ENCODE measurements around the gene TRAF2. TPM values are rescaled to one million over a fixed set of nuclear protein-coding genes. Genes with fewer than 3 reads are reported as not detected.

TRAF2 gene
- total and polyA plus RNA-seq, 2 of the 4 experiments (the other 2 are of a cell fraction): 6.6 to 12.0 TPM

DNA sequence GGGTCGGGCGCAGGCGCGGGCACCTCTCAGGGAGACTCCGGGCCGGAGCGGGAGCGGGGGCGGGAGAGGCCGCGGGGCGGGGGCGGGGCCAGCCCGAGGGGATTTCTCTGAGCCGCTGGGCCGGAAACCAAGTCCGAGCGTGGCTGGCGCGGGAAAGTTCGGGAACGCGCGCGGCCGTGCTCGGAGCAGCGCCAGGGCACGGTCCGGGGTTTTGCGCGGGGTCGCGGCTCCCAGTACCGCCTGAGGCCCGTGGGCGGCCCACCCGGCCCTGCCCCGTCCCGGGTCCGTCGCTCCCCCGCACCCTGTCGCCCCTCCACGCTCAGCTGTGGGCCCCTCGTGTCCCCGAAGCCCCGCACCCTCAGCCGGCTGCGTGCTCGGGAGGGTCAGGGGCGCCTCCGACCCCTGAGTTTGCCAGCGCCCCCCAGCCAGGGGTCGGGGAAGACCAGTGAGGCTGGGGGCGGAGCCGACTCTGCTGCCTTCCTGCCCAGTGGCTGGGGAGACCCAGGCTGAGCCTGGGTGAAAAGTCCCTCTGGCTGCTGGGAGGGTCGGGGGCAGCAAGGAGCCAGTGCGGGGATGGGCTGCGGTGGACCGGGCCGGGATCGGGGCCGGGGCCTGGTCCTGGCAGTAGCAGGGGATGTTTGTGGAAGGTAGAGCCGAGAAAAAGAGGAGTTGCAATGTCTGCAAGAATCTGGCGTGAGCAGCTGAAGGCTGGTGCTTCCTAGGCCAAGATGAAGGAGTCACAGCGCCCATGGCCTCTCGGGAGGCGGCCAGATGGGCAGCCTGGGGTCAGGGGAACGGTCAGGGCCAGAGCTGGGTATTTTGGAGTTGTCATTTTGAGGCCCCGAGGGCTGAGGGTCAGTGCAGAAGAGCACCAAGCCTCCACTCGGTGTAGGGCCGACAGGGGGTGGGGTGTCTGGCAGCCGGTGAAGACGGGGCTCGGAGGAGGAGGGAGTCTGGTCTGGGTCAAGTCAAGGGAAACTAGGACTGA, 588 bp downstream of the TRAF2 start:
- CTCF ChIA-PET: interaction anchor here (0.6 kb wide), 1 partner anchor 17 kb away, joined by 3 read pairs; no protein-coding TSS in a partner anchor
- peak overlapping the region; percentile 69; the same call in 1 of the 2 replicates for H2AK5ac ChIP-seq (ENCODE audit: low read depth, low read length)
- TF ChIP-seq POLR2A (IDR thresholded peaks at IDR 0.05; ENCODE audit: low read depth, low read length): no peak
- no peak for TF ChIP-seq RAD21 (IDR thresholded peaks at IDR 0.05; ENCODE audit: low read length)
- no peak for TF ChIP-seq NFE2L2 (IDR thresholded peaks at IDR 0.05; ENCODE audit: low read depth, low read length)
- TF ChIP-seq RCOR1 (IDR thresholded peaks at IDR 0.05; ENCODE audit: insufficient replicate concordance, low read length): no peak
- TF ChIP-seq BHLHE40 (IDR thresholded peaks at IDR 0.05; ENCODE audit: low read depth, low read length): no peak
- TF ChIP-seq MAZ (IDR thresholded peaks at IDR 0.05; ENCODE audit: borderline replicate concordance, low read depth, low read length): no peak
- no peak for TF ChIP-seq SMC3 (IDR thresholded peaks at IDR 0.05; ENCODE audit: low read depth, low read length)
- TF ChIP-seq, protein P1, sequence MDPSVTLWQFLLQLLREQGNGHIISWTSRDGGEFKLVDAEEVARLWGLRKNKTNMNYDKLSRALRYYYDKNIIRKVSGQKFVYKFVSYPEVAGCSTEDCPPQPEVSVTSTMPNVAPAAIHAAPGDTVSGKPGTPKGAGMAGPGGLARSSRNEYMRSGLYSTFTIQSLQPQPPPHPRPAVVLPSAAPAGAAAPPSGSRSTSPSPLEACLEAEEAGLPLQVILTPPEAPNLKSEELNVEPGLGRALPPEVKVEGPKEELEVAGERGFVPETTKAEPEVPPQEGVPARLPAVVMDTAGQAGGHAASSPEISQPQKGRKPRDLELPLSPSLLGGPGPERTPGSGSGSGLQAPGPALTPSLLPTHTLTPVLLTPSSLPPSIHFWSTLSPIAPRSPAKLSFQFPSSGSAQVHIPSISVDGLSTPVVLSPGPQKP (IDR thresholded peaks at IDR 0.05; ENCODE audit: borderline replicate concordance, low read depth, low read length): no peak
- TF ChIP-seq, protein P2, sequence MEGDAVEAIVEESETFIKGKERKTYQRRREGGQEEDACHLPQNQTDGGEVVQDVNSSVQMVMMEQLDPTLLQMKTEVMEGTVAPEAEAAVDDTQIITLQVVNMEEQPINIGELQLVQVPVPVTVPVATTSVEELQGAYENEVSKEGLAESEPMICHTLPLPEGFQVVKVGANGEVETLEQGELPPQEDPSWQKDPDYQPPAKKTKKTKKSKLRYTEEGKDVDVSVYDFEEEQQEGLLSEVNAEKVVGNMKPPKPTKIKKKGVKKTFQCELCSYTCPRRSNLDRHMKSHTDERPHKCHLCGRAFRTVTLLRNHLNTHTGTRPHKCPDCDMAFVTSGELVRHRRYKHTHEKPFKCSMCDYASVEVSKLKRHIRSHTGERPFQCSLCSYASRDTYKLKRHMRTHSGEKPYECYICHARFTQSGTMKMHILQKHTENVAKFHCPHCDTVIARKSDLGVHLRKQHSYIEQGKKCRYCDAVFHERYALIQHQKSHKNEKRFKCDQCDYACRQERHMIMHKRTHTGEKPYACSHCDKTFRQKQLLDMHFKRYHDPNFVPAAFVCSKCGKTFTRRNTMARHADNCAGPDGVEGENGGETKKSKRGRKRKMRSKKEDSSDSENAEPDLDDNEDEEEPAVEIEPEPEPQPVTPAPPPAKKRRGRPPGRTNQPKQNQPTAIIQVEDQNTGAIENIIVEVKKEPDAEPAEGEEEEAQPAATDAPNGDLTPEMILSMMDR (conservative IDR thresholded peaks at IDR 0.05; ENCODE audit: low read depth, low read length): no peak
- TF ChIP-seq RFX5 (IDR thresholded peaks at IDR 0.05; ENCODE audit: low read depth, low read length): no peak
- TF ChIP-seq MAFK (IDR thresholded peaks at IDR 0.05; ENCODE audit: low read depth, low read length): no peak
- no peak for TF ChIP-seq MXI1 (IDR thresholded peaks at IDR 0.05; ENCODE audit: borderline replicate concordance, low read depth, low read length)
- no peak for TF ChIP-seq CEBPB (IDR thresholded peaks at IDR 0.05; ENCODE audit: low read depth, low read length)
- TF ChIP-seq CHD1 (IDR thresholded peaks at IDR 0.05; ENCODE audit: low read depth, low read length): no peak
- no peak for TF ChIP-seq FOS (IDR thresholded peaks at IDR 0.05; ENCODE audit: low read depth, low read length)

More for the DNA sequence above, 588 bp downstream of the TRAF2 start:
- H3K56ac ChIP-seq (ENCODE audit: extremely low read depth, insufficient read depth, low read length): no peak overlapping the region
- peak overlapping the region; percentile 97 for H3K4me2 ChIP-seq (ENCODE audit: low read depth, low read length)
- H3K4ac ChIP-seq (ENCODE audit: low read depth, low read length): peak overlapping the region; percentile 41; the same call in 1 of the 2 replicates
- peak overlapping the region; percentile 7 to 13; a peak in 1 of 4 replicates for H4K8ac ChIP-seq (ENCODE audit: low read depth in 2 of 2, low read length in 2 of 2)
- no TSS peak for BruUV-seq (replicated peaks)
- no peak overlapping the region for H3K18ac ChIP-seq (ENCODE audit: low read depth, low read length)
- intact Hi-C loops (cut with micrococcal nuclease) (no loop called here), in situ Hi-C loops (cut with MboI; ENCODE audit: low sequenced_read_pairs) (no loop called here), dilution Hi-C loops (cut with HindIII; ENCODE audit: low sequenced_read_pairs, unreplicated experiment) (no loop called here)
- ATAC-seq (ENCODE audit: low read depth) (peak; percentile 55), DNase-seq (peak; percentile 16)
- peak overlapping the region; percentile 92 for H2AFZ ChIP-seq (replicated peaks; ENCODE audit: low read length, poor library complexity)
- no peaks in the 10 kb centered on the region for H3K27me3 ChIP-seq (ENCODE audit: control insufficient read depth, insufficient read depth, low read length)
- H2BK15ac ChIP-seq (ENCODE audit: low read depth, low read length): no peak overlapping the region
- peak overlapping the region; percentile 95 for H2AK9ac ChIP-seq (replicated peaks; ENCODE audit: low read depth, low read length, poor library complexity)
- H2BK5ac ChIP-seq (ENCODE audit: low read depth, low read length, poor library complexity, severe bottlenecking): peak overlapping the region; percentile 34
- peaks cover 9% of the 10 kb centered on the region for H3K4me1 ChIP-seq (ENCODE audit: control insufficient read depth, insufficient read depth, low read length)
- peak overlapping the region; percentile 89; the same call in 1 of the 2 replicates for H3K23ac ChIP-seq (ENCODE audit: low read depth, low read length)
- H3K36me3 ChIP-seq (ENCODE audit: control insufficient read depth, insufficient read depth, low read length): 0 out of 2 replicates have a peak, but pooled peaks cover 6% of the 10 kb centered on the region
- H3K14ac ChIP-seq (replicated peaks; ENCODE audit: low read depth, low read length): peak overlapping the region; percentile 76; the same call in 1 of the 2 replicates
- H3K79me1 ChIP-seq (ENCODE audit: low read depth in 1 of 2, low read length in 2 of 2): peaks cover 3 to 42% of the 10 kb centered on the region in 2 experiments
- H3K9me3 ChIP-seq (ENCODE audit: control insufficient read depth, insufficient read depth, low read length): no peaks in the 10 kb centered on the region
- H2BK120ac ChIP-seq (ENCODE audit: low read depth, low read length): no peak overlapping the region
- peak overlapping the region; percentile 73 for H3K4me3 ChIP-seq (ENCODE audit: insufficient read depth, low read depth, low read length)
- POLR2A ChIA-PET (ENCODE audit: unreplicated experiment): no interaction called here
- 0 out of 2 replicates have a peak, but pooled peaks cover 9% of the 10 kb centered on the region for H3K9me1 ChIP-seq (ENCODE audit: insufficient read depth, low read length)
- H3K9ac ChIP-seq (ENCODE audit: low read depth, low read length): peak overlapping the region; percentile 60
- 1% methylated on average over 28 of the region's 76 CpGs; no CpG with 5 or more reads in 1 of the 2 experiments for WGBS, 2 experiments (ENCODE audit: extremely low coverage in 2 of 2, insufficient read length in 1 of 2)
- H4K91ac ChIP-seq (ENCODE audit: insufficient read depth, low read depth, low read length): peak overlapping the region; percentile 21; the same call in 1 of the 2 replicates
- peak overlapping the region; percentile 66; the same call in 1 of the 2 replicates for H3K27ac ChIP-seq (ENCODE audit: insufficient read depth, low read length)
- H2BK20ac ChIP-seq (ENCODE audit: low read depth, low read length): no peak overlapping the region
- no peak overlapping the region; the same call in 1 of the 2 replicates for H4K5ac ChIP-seq (ENCODE audit: low read depth, low read length)
- H4K20me1 ChIP-seq (ENCODE audit: insufficient read depth, low read length): peaks cover 10% of the 10 kb centered on the region
